Retinal pigment epithelial cell (primary cell): ENCODE measurements around the gene GMDS.
A peak's percentile ranks its signal among the peaks of the same experiment; 100 is the strongest.

Experiments
- DNase-seq: peaks from one replicate; pipeline ENCODE4 v3.0.0-alpha.2; 2010; ENCODE audit warnings: low read depth
- H3K4me3 ChIP-seq: 2 replicates; pipeline ENCODE4 v1.5.1; 2011; ENCODE audit warnings: mild to moderate bottlenecking, low read length, control low read depth, moderate library complexity
- CTCF ChIP-seq: conservative IDR thresholded peaks from 2 replicates; pipeline ENCODE4 v1.5.1; 2011; ENCODE audit warnings: low read depth, low read length, control low read depth, inconsistent platforms

Gene GMDS

GRCh38 chr6:1896897-1897296, 348.5 kb downstream of the GMDS start:
- TF ChIP-seq CTCF, result no peak
- no peak overlapping the region for H3K4me3 ChIP-seq
- no peak for DNase-seq

GRCh38 chr6:1895721-1896120, 349.7 kb downstream of the GMDS start:
- TF ChIP-seq CTCF, result no peak
- DNase-seq, result no peak
- H3K4me3 ChIP-seq, result no peak overlapping the region

GRCh38 chr6:1894954-1895353, 350.5 kb downstream of the GMDS start:
- TF ChIP-seq CTCF, result no peak
- DNase-seq, result no peak
- H3K4me3 ChIP-seq, result no peak overlapping the region

GRCh38 chr6:1893470-1894130, 351.8 kb downstream of the GMDS start:
- no peak for DNase-seq
- H3K4me3 ChIP-seq, result no peak overlapping the region
- peak; percentile 47 for TF ChIP-seq CTCF

GRCh38 chr6:1892716-1893115, 352.7 kb downstream of the GMDS start:
- H3K4me3 ChIP-seq, result no peak overlapping the region
- DNase-seq, result no peak
- TF ChIP-seq CTCF, result no peak

- H3K4me3 ChIP-seq, result no peak overlapping the region
- TF ChIP-seq CTCF, result no peak
- DNase-seq, result no peak
These were observed 354.4 kb downstream of the GMDS start for GRCh38 chr6:1890987-1891386.

- TF ChIP-seq CTCF, result no peak
- DNase-seq, result no peak
- H3K4me3 ChIP-seq, result no peak overlapping the region
These were observed 355.3 kb downstream of the GMDS start for GRCh38 chr6:1890071-1890470.
